ENCODE data around the gene LRRC28. TPM values are rescaled to one million over a fixed set of nuclear protein-coding genes. Genes with fewer than 3 reads are reported as not detected.
"Not testable (repeated sequence)": the region's sequence is repeated elsewhere in the genome, so short reads cannot be mapped to it uniquely, and the experiment has no call there.

Gene LRRC28
- total RNA-seq, 6 donors from 2014 or later, result 15.6 to 70.2 (median 20.1) TPM

DNA sequence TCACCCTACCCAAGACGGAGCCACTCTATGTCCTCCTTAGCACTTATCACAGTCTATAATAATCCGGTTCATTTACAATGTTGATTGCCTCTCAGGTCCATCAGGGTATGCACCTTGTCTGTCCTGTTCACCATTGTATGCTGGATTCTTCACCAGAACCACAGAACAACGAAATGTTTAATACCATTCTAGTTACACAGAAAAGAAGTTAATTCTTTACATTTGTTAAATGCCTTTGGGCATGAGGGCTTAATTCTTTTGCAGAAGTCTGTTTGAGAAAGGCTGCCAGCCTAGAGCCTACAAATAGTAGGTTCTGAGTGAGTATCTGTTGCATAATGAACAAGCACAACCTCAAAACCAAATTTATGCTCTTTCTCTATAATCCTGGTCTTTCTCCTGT lies 24.5 kb upstream of the LRRC28 start:
- H3K4me1 ChIP-seq, result no peaks in the 10 kb centered on the region
- no peak overlapping the region for H3K27ac ChIP-seq
- no peak for TF ChIP-seq POLR2AphosphoS5 (IDR thresholded peaks at IDR 0.05)
- no peak for TF ChIP-seq CTCF (IDR thresholded peaks at IDR 0.05)
- TF ChIP-seq EP300 (IDR thresholded peaks at IDR 0.05), result no peak
- TF ChIP-seq POLR2A (IDR thresholded peaks at IDR 0.05), result no peak
- no peaks in the 10 kb centered on the region for H3K9me3 ChIP-seq
- peaks cover 0 to 16% (median 4%) of the 10 kb centered on the region in 4 donors for H3K36me3 ChIP-seq
- DNase-seq, result no peak
- no peak overlapping the region for H3K4me3 ChIP-seq
- 50% methylated on average over 3 of the region's 3 CpGs for WGBS, 2 donors
- no peak for ATAC-seq (ENCODE audit: low FRiP score in 2 of 2)
- H3K27me3 ChIP-seq, result no peaks in the 10 kb centered on the region

DNA sequence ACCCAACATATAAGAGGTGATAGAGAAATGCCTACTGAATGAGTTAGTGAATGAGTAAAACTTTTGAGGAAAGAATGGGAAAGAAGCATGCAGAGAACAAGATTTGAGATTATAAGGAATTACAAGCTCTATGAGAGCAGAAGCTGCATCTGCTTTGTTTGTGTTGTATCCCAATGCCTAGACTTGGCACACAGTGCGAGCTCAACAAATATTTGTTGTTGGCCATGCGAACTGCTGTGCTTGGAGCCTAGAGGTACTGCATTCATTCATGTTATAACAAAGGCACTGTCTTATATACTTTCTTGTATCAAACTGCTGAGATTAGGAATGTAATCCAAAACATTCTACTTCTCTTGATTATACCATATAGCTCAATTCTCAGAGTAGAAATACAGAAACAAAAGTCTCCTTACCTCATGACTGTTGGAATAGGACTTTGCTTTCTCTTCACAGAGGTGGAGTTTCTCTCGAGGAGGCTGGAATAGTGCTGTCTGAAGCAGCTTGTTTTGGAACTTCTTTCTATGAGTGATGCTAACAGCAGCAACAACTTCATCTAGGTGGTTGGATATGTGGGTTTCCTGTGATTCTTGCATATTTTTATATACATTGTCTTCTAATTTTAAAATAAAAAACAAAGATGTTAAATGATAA lies 23.0 kb upstream of the LRRC28 start:
- Histone ChIP-seq H3K4me1 (no peaks in the 10 kb centered on the region), H3K27me3 (no peaks in the 10 kb centered on the region), H3K36me3 (peaks cover 0 to 15% (median 4%) of the 10 kb centered on the region in 4 donors), H3K4me3 (no peak overlapping the region), H3K9me3 (no peaks in the 10 kb centered on the region), H3K27ac (no peak overlapping the region)
- ATAC-seq (ENCODE audit: low FRiP score in 2 of 2) (no peak), DNase-seq (no peak)
- WGBS, 2 donors, result 92 to 93% methylated on average over 3 of the region's 3 CpGs
- TF ChIP-seq EP300 (IDR thresholded peaks at IDR 0.05), result no peak
- TF ChIP-seq POLR2A (IDR thresholded peaks at IDR 0.05), result no peak
- no peak for TF ChIP-seq POLR2AphosphoS5 (IDR thresholded peaks at IDR 0.05)
- no peak for TF ChIP-seq CTCF (IDR thresholded peaks at IDR 0.05)

DNA sequence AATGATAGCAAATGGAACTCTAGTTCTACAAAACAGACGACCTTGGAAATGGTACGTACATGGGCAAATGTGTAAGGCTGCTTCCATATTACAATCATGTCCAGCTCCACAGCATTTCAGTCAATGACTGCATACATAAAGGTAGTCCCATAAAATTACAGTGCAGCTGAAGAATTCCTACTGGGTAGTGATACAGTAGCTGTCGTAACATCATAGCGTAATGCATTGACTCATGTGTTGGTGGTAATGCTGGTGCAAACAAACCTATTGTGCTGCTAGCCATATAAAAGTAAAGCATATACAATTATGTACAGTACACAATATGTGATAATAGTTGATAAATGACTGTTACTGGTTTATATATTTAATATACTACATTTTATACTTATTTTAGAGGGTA lies 20.4 kb upstream of the LRRC28 start:
- DNase-seq (no peak), ATAC-seq (ENCODE audit: low FRiP score in 2 of 2) (no peak)
- no peaks in the 10 kb centered on the region for H3K27me3 ChIP-seq
- peaks cover 0 to 8% (median 2%) of the 10 kb centered on the region in 4 donors for H3K36me3 ChIP-seq
- H3K4me3 ChIP-seq, result no peak overlapping the region
- no peaks in the 10 kb centered on the region for H3K4me1 ChIP-seq
- 95 to 97% methylated on average over 4 of the region's 4 CpGs for WGBS, 2 donors
- H3K9me3 ChIP-seq, result no peaks in the 10 kb centered on the region
- H3K27ac ChIP-seq, result no peak overlapping the region
- no peak for TF ChIP-seq POLR2A (IDR thresholded peaks at IDR 0.05)
- TF ChIP-seq EP300 (IDR thresholded peaks at IDR 0.05), result no peak
- TF ChIP-seq CTCF (IDR thresholded peaks at IDR 0.05), result no peak
- TF ChIP-seq POLR2AphosphoS5 (IDR thresholded peaks at IDR 0.05), result no peak

DNA sequence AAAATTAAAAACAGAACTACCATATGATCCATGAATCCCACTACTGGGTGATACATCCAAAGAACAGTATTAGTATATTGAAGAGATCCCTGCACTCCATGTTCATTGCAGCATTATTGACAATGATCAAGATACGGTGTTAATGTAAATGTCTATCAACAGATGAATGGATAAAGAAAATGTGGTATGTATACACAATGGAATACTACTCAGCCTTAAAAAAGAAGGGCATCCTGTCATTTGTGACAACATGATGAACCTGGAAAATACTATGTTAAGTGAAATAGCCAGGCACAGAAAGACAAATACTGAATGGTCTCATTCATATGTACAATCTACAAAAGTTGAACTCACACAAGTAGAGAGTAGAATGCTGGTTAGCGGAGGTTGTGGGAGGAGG lies 18.5 kb upstream of the LRRC28 start:
- no peak overlapping the region for H3K4me3 ChIP-seq
- TF ChIP-seq POLR2A (IDR thresholded peaks at IDR 0.05) (no peak), CTCF (IDR thresholded peaks at IDR 0.05) (no peak), POLR2AphosphoS5 (IDR thresholded peaks at IDR 0.05) (no peak)
- no peak for DNase-seq
- WGBS, 2 donors, result 94 to 98% methylated on average over 2 of the region's 2 CpGs
- H3K36me3 ChIP-seq, result peaks cover 0 to 5% (median 0%) of the 10 kb centered on the region in 4 donors
- H3K4me1 ChIP-seq, result no peaks in the 10 kb centered on the region
- no peaks in the 10 kb centered on the region for H3K9me3 ChIP-seq
- H3K27ac ChIP-seq, result no peak overlapping the region
- ATAC-seq (ENCODE audit: low FRiP score in 2 of 2), result no peak
- no peaks in the 10 kb centered on the region for H3K27me3 ChIP-seq

DNA sequence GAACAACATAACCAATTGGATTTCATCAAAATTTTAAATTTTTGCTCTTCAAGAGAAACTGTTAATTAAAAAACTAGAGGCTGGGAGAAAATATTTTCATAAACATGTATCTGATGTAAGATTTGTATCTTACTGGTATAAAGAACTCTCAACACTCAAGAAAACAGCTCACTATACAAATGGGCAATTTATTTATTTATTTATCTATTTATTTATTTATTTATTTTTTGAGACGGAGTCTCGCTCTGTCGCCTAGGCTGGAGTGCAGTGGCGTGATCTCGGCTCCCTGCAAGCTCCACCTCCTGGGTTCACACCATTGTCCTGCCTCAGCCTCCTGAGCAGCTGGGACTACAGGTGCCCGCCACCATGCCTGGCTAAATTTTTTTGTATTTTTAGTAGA lies 17.1 kb upstream of the LRRC28 start:
- H3K27ac ChIP-seq; H3K36me3 ChIP-seq; DNase-seq; H3K4me3 ChIP-seq; H3K9me3 ChIP-seq; H3K4me1 ChIP-seq; ATAC-seq (ENCODE audit: low FRiP score in 2 of 2); H3K27me3 ChIP-seq: not testable (repeated sequence)
- WGBS, 2 donors, result 87 to 97% methylated on average over 6 of the region's 6 CpGs

Measured in upper lobe of left lung (tissue), 6 donors.